Central memory CD4-positive, alpha-beta T cell (primary cell): Measurements from ENCODE around the gene PEX11G.

ENCODE experiments used
- DNase-seq: peaks from one replicate; pipeline ENCODE4 v3.0.0; 2022

Gene PEX11G

GRCh38 chr19:7428651-7429113 lies 60.2 kb downstream of the PEX11G start:
- DNase-seq, result no peak

- no peak for DNase-seq
Measured at GRCh38 chr19:7427944-7428343, 60.9 kb downstream of the PEX11G start.

- DNase-seq, result peak; percentile 61
Measured at GRCh38 chr19:7426986-7427385, 61.8 kb downstream of the PEX11G start.
